Measurements from ENCODE around the gene SMIM45.

SMIM45 gene

GRCh38 chr22:41982865-41983264 lies 30.9 kb downstream of the SMIM45 start:
- no peaks in the 10 kb centered on the region for H3K27me3 Mint-ChIP-seq (ENCODE audit: low read depth)
- no peak overlapping the region for H3K4me3 Mint-ChIP-seq
- no peaks in the 10 kb centered on the region for H3K9me3 Mint-ChIP-seq
- no peak for DNase-seq
- H3K36me3 Mint-ChIP-seq (ENCODE audit: insufficient read depth) = no peaks in the 10 kb centered on the region
- ATAC-seq = no peak
- no peaks in the 10 kb centered on the region for H3K4me1 Mint-ChIP-seq (ENCODE audit: low read depth)

- no peak overlapping the region for H3K4me3 Mint-ChIP-seq
- no peaks in the 10 kb centered on the region for H3K36me3 Mint-ChIP-seq (ENCODE audit: insufficient read depth)
- no peaks in the 10 kb centered on the region for H3K27me3 Mint-ChIP-seq (ENCODE audit: low read depth)
- H3K9me3 Mint-ChIP-seq = no peaks in the 10 kb centered on the region
- no peak for ATAC-seq
- no peak for DNase-seq
- no peaks in the 10 kb centered on the region for H3K4me1 Mint-ChIP-seq (ENCODE audit: low read depth)
These were observed 31.8 kb downstream of the SMIM45 start for GRCh38 chr22:41983513-41984405.

GRCh38 chr22:41987276-41987675 lies 35.3 kb downstream of the SMIM45 start:
- H3K9me3 Mint-ChIP-seq = no peaks in the 10 kb centered on the region
- no peak overlapping the region for H3K4me3 Mint-ChIP-seq
- DNase-seq = no peak
- H3K27me3 Mint-ChIP-seq (ENCODE audit: low read depth) = no peaks in the 10 kb centered on the region
- H3K4me1 Mint-ChIP-seq (ENCODE audit: low read depth) = no peaks in the 10 kb centered on the region
- no peak for ATAC-seq
- no peaks in the 10 kb centered on the region for H3K36me3 Mint-ChIP-seq (ENCODE audit: insufficient read depth)

- Mint-ChIP-seq H3K4me3 (no peak overlapping the region), H3K9me3 (no peaks in the 10 kb centered on the region), H3K36me3 (ENCODE audit: insufficient read depth) (no peaks in the 10 kb centered on the region), H3K27me3 (ENCODE audit: low read depth) (no peaks in the 10 kb centered on the region), H3K4me1 (ENCODE audit: low read depth) (no peaks in the 10 kb centered on the region)
- DNase-seq (no peak), ATAC-seq (no peak)
These were observed 37.3 kb downstream of the SMIM45 start for GRCh38 chr22:41989246-41989645.

GRCh38 chr22:41991111-41991510 lies 39.2 kb downstream of the SMIM45 start:
- no peaks in the 10 kb centered on the region for H3K9me3 Mint-ChIP-seq

GRCh38 chr22:41992496-41992895 lies 40.5 kb downstream of the SMIM45 start:
- Mint-ChIP-seq H3K4me1 (ENCODE audit: low read depth) (peaks cover under 1% of the 10 kb centered on the region), H3K36me3 (ENCODE audit: insufficient read depth) (no peaks in the 10 kb centered on the region)

More at GRCh38 chr22:41991111-41991510, 39.2 kb downstream of the SMIM45 start:
- H3K27me3 Mint-ChIP-seq (ENCODE audit: low read depth) = no peaks in the 10 kb centered on the region
- H3K4me1 Mint-ChIP-seq (ENCODE audit: low read depth) = no peaks in the 10 kb centered on the region
- H3K36me3 Mint-ChIP-seq (ENCODE audit: insufficient read depth) = no peaks in the 10 kb centered on the region
- DNase-seq = no peak
- ATAC-seq = no peak
- no peak overlapping the region for H3K4me3 Mint-ChIP-seq

GRCh38 chr22:41995211-41995610 lies 43.3 kb downstream of the SMIM45 start:
- Mint-ChIP-seq H3K4me1 (ENCODE audit: low read depth) (peaks cover 20% of the 10 kb centered on the region), H3K4me3 (no peak overlapping the region), H3K9me3 (peaks cover 4% of the 10 kb centered on the region)

More at GRCh38 chr22:41992496-41992895, 40.5 kb downstream of the SMIM45 start:
- ATAC-seq (no peak), DNase-seq (no peak)
- H3K4me3 Mint-ChIP-seq = no peak overlapping the region
- H3K27me3 Mint-ChIP-seq (ENCODE audit: low read depth) = peaks cover 4% of the 10 kb centered on the region
- H3K9me3 Mint-ChIP-seq = no peaks in the 10 kb centered on the region

GRCh38 chr22:41996826-41997225 lies 44.9 kb downstream of the SMIM45 start:
- DNase-seq (no peak), ATAC-seq (no peak)
- H3K36me3 Mint-ChIP-seq (ENCODE audit: insufficient read depth) = peaks cover 6% of the 10 kb centered on the region
- peaks cover 20% of the 10 kb centered on the region for H3K4me1 Mint-ChIP-seq (ENCODE audit: low read depth)
- peaks cover 5% of the 10 kb centered on the region for H3K27me3 Mint-ChIP-seq (ENCODE audit: low read depth)
- H3K9me3 Mint-ChIP-seq = peaks cover 6% of the 10 kb centered on the region
- H3K4me3 Mint-ChIP-seq = no peak overlapping the region

More at GRCh38 chr22:41995211-41995610, 43.3 kb downstream of the SMIM45 start:
- ATAC-seq (no peak), DNase-seq (no peak)
- peaks cover 2% of the 10 kb centered on the region for H3K36me3 Mint-ChIP-seq (ENCODE audit: insufficient read depth)
- peaks cover 5% of the 10 kb centered on the region for H3K27me3 Mint-ChIP-seq (ENCODE audit: low read depth)

GRCh38 chr22:41998361-41999261 lies 46.7 kb downstream of the SMIM45 start, which contains the start of gene WBP2NL:
Gene WBP2NL (plus strand): TSS chr22:41998788. CDS start chr22:41998819, 31 bp downstream.
- H3K9me3 Mint-ChIP-seq = peaks cover 9% of the 10 kb centered on the region
- H3K4me1 Mint-ChIP-seq (ENCODE audit: low read depth) = peaks cover 20% of the 10 kb centered on the region
- ATAC-seq (peak; percentile 93 to 95), DNase-seq (peak; percentile 88)
- H3K27me3 Mint-ChIP-seq (ENCODE audit: low read depth) = peaks cover 5% of the 10 kb centered on the region
- H3K36me3 Mint-ChIP-seq (ENCODE audit: insufficient read depth) = peaks cover 6% of the 10 kb centered on the region
- peak within 1 kb of the TSS; percentile 92 for H3K4me3 Mint-ChIP-seq

- ATAC-seq (no peak), DNase-seq (no peak)
- Mint-ChIP-seq H3K4me3 (no peak overlapping the region), H3K9me3 (peaks cover 11% of the 10 kb centered on the region), H3K36me3 (ENCODE audit: insufficient read depth) (peaks cover 6% of the 10 kb centered on the region), H3K4me1 (ENCODE audit: low read depth) (peaks cover 20% of the 10 kb centered on the region), H3K27me3 (ENCODE audit: low read depth) (peaks cover 5% of the 10 kb centered on the region)
These were observed 48.5 kb downstream of the SMIM45 start for GRCh38 chr22:42000466-42000865.

- DNase-seq (no peak), ATAC-seq (no peak)
- Mint-ChIP-seq H3K27me3 (ENCODE audit: low read depth) (peaks cover 5% of the 10 kb centered on the region), H3K36me3 (ENCODE audit: insufficient read depth) (peaks cover 6% of the 10 kb centered on the region), H3K9me3 (peaks cover 14% of the 10 kb centered on the region), H3K4me3 (no peak overlapping the region), H3K4me1 (ENCODE audit: low read depth) (peaks cover 20% of the 10 kb centered on the region)
These were observed 49.2 kb downstream of the SMIM45 start for GRCh38 chr22:42001121-42001520.

- ATAC-seq = no peak
- Mint-ChIP-seq H3K36me3 (ENCODE audit: insufficient read depth) (peaks cover 6% of the 10 kb centered on the region), H3K27me3 (ENCODE audit: low read depth) (peaks cover 5% of the 10 kb centered on the region), H3K9me3 (peaks cover 14% of the 10 kb centered on the region), H3K4me1 (ENCODE audit: low read depth) (peaks cover 20% of the 10 kb centered on the region), H3K4me3 (no peak overlapping the region)
- no peak for DNase-seq
These were observed 49.8 kb downstream of the SMIM45 start for GRCh38 chr22:42001706-42002105.

- no peaks in the 10 kb centered on the region for H3K36me3 Mint-ChIP-seq (ENCODE audit: insufficient read depth)
- H3K4me3 Mint-ChIP-seq = no peak overlapping the region
- no peaks in the 10 kb centered on the region for H3K4me1 Mint-ChIP-seq (ENCODE audit: low read depth)
- no peak for DNase-seq
- no peak for ATAC-seq
- peaks cover 13% of the 10 kb centered on the region for H3K9me3 Mint-ChIP-seq
- H3K27me3 Mint-ChIP-seq (ENCODE audit: low read depth) = peaks cover 5% of the 10 kb centered on the region
These were observed 56.0 kb downstream of the SMIM45 start for GRCh38 chr22:42007922-42008321.

Measured in activated T-cell treated with anti-CD3 and anti-CD28 coated beads, Interleukin-2, amount 50 U/mL, for 4 hours (primary cell).